K562 (cell line): Measurements from ENCODE around the gene PLCL1. TPM values are rescaled to one million over a fixed set of nuclear protein-coding genes. Genes with fewer than 3 reads are reported as not detected.

Source experiments
- ATAC-seq: fragments of 200-7000 bp; cut with Tn5 transposase; 3 replicates; pipeline ENCODE4 v1.9.1; 2020; ENCODE audit warnings: moderate library complexity
- BruUV-seq: library from RNA; stranded (reverse); fragments of 400-500 nt; replicated peaks from 2 replicates; lab custom pipeline; 2021; lab: Mats Ljungman, UMichigan
- CTCF ChIA-PET: fragments of 300-600 bp; formaldehyde crosslinking; extraction: SDS; loops from one replicate; lab custom pipeline; 2021; ENCODE audit warnings: low intra/inter-chr PET ratio; lab: Yijun Ruan, JAX
- POLR2A ChIA-PET: fragments of 300-600, 350-650 bp; sonication (Branson Sonifier 250); formaldehyde crosslinking; extraction: SDS; loops from one replicate; lab custom pipeline; 2021; ENCODE audit warnings: antibody characterized with exemption, inconsistent platforms; lab: Yijun Ruan, JAX
- DNase-seq, 4 experiments: peaks; one replicate each; pipeline versions ENCODE4 v3.0.0 to v3.0.0-alpha.2; 2011 to 2018; ENCODE audit warnings: low spot score in 3 of 4, mixed read lengths in 3 of 4; ENCODE audit errors: extremely low read depth in 1 of 4
- FAIRE-seq: peaks from 2 replicates; lab custom pipeline; 2011; peaks lifted over from hg19 to GRCh38; lab: Jason Lieb, UNC
- H2AFZ ChIP-seq: 2 replicates; pipeline ENCODE4 v1.6.0; 2011; ENCODE audit warnings: low read depth, low read length, control low read depth, inconsistent platforms
- H3K27ac ChIP-seq: fragments of 200-600 bp; 3 replicates; pipeline ENCODE4 v1.8.0; 2011; ENCODE audit warnings: low read depth, mild to moderate bottlenecking, control low read depth, inconsistent platforms, low read length, moderate library complexity, mixed read lengths; ENCODE audit errors: extremely low read depth
- H3K27me3 ChIP-seq, 2 experiments: fragments of 300-600 bp in 1 of 2; 2 replicates in 1 of 2; 3 replicates in 1 of 2; pipeline versions ENCODE4 v1.6.0 to v1.8.0; 2011; ENCODE audit warnings: inconsistent platforms in 2 of 2, low read length in 2 of 2, mild to moderate bottlenecking in 1 of 2, mixed read lengths in 1 of 2, moderate library complexity in 1 of 2; ENCODE audit not compliant: control insufficient read depth in 2 of 2, insufficient read depth in 2 of 2
- H3K36me3 ChIP-seq: fragments of 300-600 bp; 3 replicates; pipeline ENCODE4 v1.8.0; 2011; ENCODE audit warnings: mild to moderate bottlenecking, low read length, inconsistent platforms; ENCODE audit not compliant: control insufficient read depth, insufficient read depth
- H3K4me1 ChIP-seq, 2 experiments: fragments of 200-600 bp in 1 of 2; replicated peaks in 1 of 2; 2 replicates in 1 of 2; 3 replicates in 1 of 2; pipeline versions ENCODE4 v1.5.1 to v1.8.0; 2011; ENCODE audit warnings: inconsistent platforms in 2 of 2, low read length in 2 of 2, mild to moderate bottlenecking in 1 of 2, mixed read lengths in 1 of 2, moderate library complexity in 1 of 2; ENCODE audit not compliant: control insufficient read depth in 2 of 2, insufficient read depth in 2 of 2
- H3K4me2 ChIP-seq: 2 replicates; pipeline ENCODE4 v1.6.1; 2011; ENCODE audit warnings: low read length, control low read depth, inconsistent platforms, mixed read lengths; ENCODE audit not compliant: insufficient read depth
- H3K4me3 ChIP-seq: fragments of 200-600 bp; sonication (generic), shearing (Covaris generic); 2 replicates; pipeline ENCODE4 v1.5.1; 2016; ENCODE audit warnings: control low read depth, inconsistent platforms
- H3K79me2 ChIP-seq: fragments of 200-600 bp; 3 replicates; pipeline ENCODE4 v1.8.0; 2011; ENCODE audit warnings: low read length, inconsistent platforms; ENCODE audit not compliant: control insufficient read depth, insufficient read depth
- H3K9ac ChIP-seq, 2 experiments: 2 replicates each; pipeline versions ENCODE4 v1.6.0 to v1.6.1; 2011; ENCODE audit warnings: low read depth in 2 of 2, low read length in 2 of 2, control low read depth in 1 of 2, inconsistent platforms in 1 of 2, mild to moderate bottlenecking in 1 of 2, mixed read lengths in 1 of 2; ENCODE audit not compliant: insufficient read depth in 1 of 2
- H3K9me1 ChIP-seq: one replicate; pipeline ENCODE4 v1.6.0; 2011; ENCODE audit warnings: inconsistent platforms, mild to moderate bottlenecking, low read length, moderate library complexity; ENCODE audit not compliant: control insufficient read depth, insufficient read depth
- H3K9me3 ChIP-seq: replicated peaks from 2 replicates; pipeline ENCODE4 v1.5.1; 2011; ENCODE audit warnings: low read depth, low read length, inconsistent platforms; ENCODE audit not compliant: control insufficient read depth, insufficient read depth
- H4K20me1 ChIP-seq: replicated peaks from 2 replicates; pipeline ENCODE4 v1.6.1; 2011; ENCODE audit warnings: low read length, inconsistent platforms, mixed read lengths; ENCODE audit not compliant: control insufficient read depth, insufficient read depth
- BACH1 ChIP-seq: fragments of 200-800 bp; sonication (Bioruptor generic); IDR thresholded peaks from 2 replicates; pipeline ENCODE4 v1.6.1; 2016; ENCODE audit warnings: missing genetic modification characterization, missing compliant biosample characterization
- ELF4 ChIP-seq: fragments of 450-650 bp; formaldehyde crosslinking; IDR thresholded peaks from 2 replicates; pipeline ENCODE4 v1.4.0; 2022; ENCODE audit warnings: missing genetic modification characterization
- HDAC2 ChIP-seq: fragments of 450-650 bp; IDR thresholded peaks from 2 replicates; pipeline ENCODE4 v1.6.1; 2016; ENCODE audit warnings: mild to moderate bottlenecking
- KDM5B ChIP-seq: fragments of 200-600 bp; sonication (generic); IDR thresholded peaks from 2 replicates; pipeline ENCODE4 v1.6.1; 2012; ENCODE audit warnings: low read depth, mild to moderate bottlenecking, moderate library complexity, low read length, control low read depth, inconsistent platforms; ENCODE audit not compliant: insufficient replicate concordance
- MAFK ChIP-seq: IDR thresholded peaks from 2 replicates; pipeline ENCODE4 v1.6.1; 2011; ENCODE audit warnings: low read length, improper control_type of control experiment
- NR2C2 ChIP-seq, 2 experiments: fragments of 200-800 bp in 1 of 2; sonication (Bioruptor generic) in 1 of 2; sonication (generic) in 1 of 2; formaldehyde crosslinking in 1 of 2; IDR thresholded peaks; 2 replicates each; pipeline versions ENCODE4 v1.6.1 to v1.8.0; 2016 to 2022; ENCODE audit warnings: mild to moderate bottlenecking in 1 of 2, missing compliant biosample characterization in 1 of 2, missing genetic modification characterization in 1 of 2, missing genetic modification reagents in 1 of 2
- RAD21 ChIP-seq, 2 experiments: fragments of 250-450 bp in 1 of 2; fragments of 450-650 bp in 1 of 2; sonication (Bioruptor Pico) in 1 of 2; formaldehyde crosslinking in 1 of 2; IDR thresholded peaks in 1 of 2; conservative IDR thresholded peaks in 1 of 2; 2 replicates each; pipeline versions ENCODE4 v1.4.0 to v1.8.0; 2020 to 2022; ENCODE audit warnings: mild to moderate bottlenecking in 2 of 2, moderate library complexity in 1 of 2
- SAP30 ChIP-seq: fragments of 200-600 bp; sonication (generic); IDR thresholded peaks from 2 replicates; pipeline ENCODE4 v1.6.1; 2012; ENCODE audit warnings: borderline replicate concordance, low read depth, mild to moderate bottlenecking, moderate library complexity, low read length, control low read depth, inconsistent platforms; ENCODE audit not compliant: insufficient read depth, poor library complexity, severe bottlenecking
- ZBTB40 ChIP-seq, 2 experiments: fragments of 450-650 bp in 1 of 2; sonication (generic) in 1 of 2; formaldehyde crosslinking in 1 of 2; IDR thresholded peaks; 2 replicates each; pipeline versions ENCODE4 v1.7.1 to v1.9.0; 2016 to 2022; ENCODE audit warnings: inconsistent platforms in 1 of 2, mild to moderate bottlenecking in 1 of 2, missing genetic modification reagents in 1 of 2
- ZNF212 ChIP-seq: fragments of 450-650 bp; formaldehyde crosslinking; IDR thresholded peaks from 2 replicates; pipeline ENCODE4 v1.4.0; 2020; ENCODE audit warnings: mild to moderate bottlenecking
- ZNF76 ChIP-seq: fragments of 250-450 bp; sonication (Bioruptor Pico); IDR thresholded peaks from 2 replicates; pipeline ENCODE4 v1.4.0; 2020; ENCODE audit warnings: mild to moderate bottlenecking, moderate library complexity, borderline replicate concordance
- WGBS: fragments of 100-300 bp; shearing (Covaris generic); methylation state at CpG from one replicate; pipeline ENCODE4 v1.1.6; 2016; ENCODE audit warnings: low coverage, mixed read lengths; ENCODE audit not compliant: insufficient coverage; ENCODE audit errors: missing lambda C conversion rate; 5-methylcytosine and 5-hydroxymethylcytosine counted together
- in situ Hi-C: fragments of 300-500 bp; cut with MboI; formaldehyde crosslinking; loops from 4 replicates; pipeline ENCODE4 v1.15.0; 2018; ENCODE audit warnings: inconsistent platforms, mixed read lengths
- intact Hi-C: fragments of 100-400 bp; cut with micrococcal nuclease; formaldehyde crosslinking; loops from 2 replicates; pipeline ENCODE4 v1.14.2; 2022
- polyA plus RNA-seq, 8 experiments: library from polyadenylated mRNA; depleted of rRNA in 4 of 8; stranded (reverse) in 5 of 8; unstranded in 3 of 8; fragments of >200 nt; fragmentation: Nextera tagmentation in 2 of 8; fragmentation: Illumina TruSeq in 1 of 8; extraction: Ambion mirVana in 2 of 8; extraction: Trizol in 1 of 8; gene quantifications; 2 replicates each; pipeline versions ENCODE4 v1.2.1 to v1.2.3, GENCODE V29; 2011 to 2014; ENCODE audit warnings: inconsistent platforms in 1 of 8, missing spikeins in 1 of 8
- total RNA-seq, 7 experiments: library from RNA; depleted of rRNA in 6 of 7; stranded (reverse); fragments of >200 nt in 6 of 7; fragmentation: Illumina TruSeq in 2 of 7; extraction: Trizol in 2 of 7; gene quantifications; 2 replicates each; pipeline versions ENCODE4 v1.2.1 to v1.2.3, GENCODE V29; 2011 to 2021; ENCODE audit warnings: low replicate concordance in 1 of 7

PLCL1 gene
- total and polyA plus RNA-seq, 9 of the 15 experiments (the other 6 are each of a cell fraction or from before 2014, with no cell fraction given), result 2.0 to 17.7 (median 8.6) TPM

GRCh38 chr2:198143156-198143555 is 338.8 kb downstream of the PLCL1 start:
- no peak for DNase-seq
- ATAC-seq, result no peak
- Histone ChIP-seq H3K9ac (no peak overlapping the region), H3K4me3 (no peak overlapping the region), H3K4me2 (no peak overlapping the region), H3K27ac (no peak overlapping the region), H2AFZ (no peak overlapping the region), H3K36me3 (peaks cover 3% of the 10 kb centered on the region; the same call in 2 of the 3 replicates), H3K79me2 (no peaks in the 10 kb centered on the region), H3K9me3 (no peaks in the 10 kb centered on the region), H4K20me1 (no peaks in the 10 kb centered on the region), H3K27me3 (no peaks in the 10 kb centered on the region), H3K9me1 (no peaks in the 10 kb centered on the region), H3K4me1 (no peaks in the 10 kb centered on the region; a peak in 1 of 5 replicates)
- ChIA-PET POLR2A (interaction anchor here (0.8 to 1.3 kb wide), 2 partner anchors 15 to 225 kb away, joined by 4 to 5 read pairs; no protein-coding TSS in a partner anchor), CTCF (no interaction called here)
- in situ Hi-C loops (no loop called here), intact Hi-C loops (no loop called here)
- 37% methylated on average over 4 of the region's 4 CpGs for WGBS
- no TSS peak for BruUV-seq
- FAIRE-seq, result no peak
- TF ChIP-seq HDAC2, result no peak
- no peak for TF ChIP-seq SAP30
- TF ChIP-seq BACH1, result no peak
- no peak for TF ChIP-seq RAD21 (CRISPR knock-in tag; conservative IDR thresholded peaks at IDR 0.05 in 1 of 2, IDR thresholded peaks at IDR 0.05 in 1 of 2)
- no peak for TF ChIP-seq MAFK
- no peak for TF ChIP-seq KDM5B
- no peak for TF ChIP-seq ELF4 (CRISPR knock-in tag)
- no peak for TF ChIP-seq ZBTB40 (IDR thresholded peaks at IDR 0.05)
- no peak for TF ChIP-seq ZBTB40 (CRISPR knock-in tag; IDR thresholded peaks at IDR 0.05)
- no peak for TF ChIP-seq ZNF76 (CRISPR knock-in tag)
- TF ChIP-seq NR2C2 (CRISPR knock-in tag; IDR thresholded peaks at IDR 0.05), result no peak
- no peak for TF ChIP-seq NR2C2 (tag; IDR thresholded peaks at IDR 0.05)
- no peak for TF ChIP-seq ZNF212
